NB4 (cell line): ENCODE results near the gene C6orf62.

Experiments used
- DNase-seq: peaks from one replicate; pipeline ENCODE4 v3.0.0; 2010; ENCODE audit warnings: low read depth
- H3K4me3 ChIP-seq: one replicate; pipeline ENCODE4 v1.5.1; 2011; ENCODE audit warnings: mild to moderate bottlenecking, low read depth, low read length, moderate library complexity
- CTCF ChIP-seq: IDR thresholded peaks from one replicate; pipeline ENCODE4 v1.5.1; 2012; ENCODE audit warnings: low read depth, low read length
- MAX ChIP-seq: IDR thresholded peaks from 2 replicates; pipeline ENCODE4 v1.6.1; 2011; ENCODE audit warnings: low read depth, low read length
- MYC ChIP-seq: IDR thresholded peaks from 2 replicates; pipeline ENCODE4 v1.6.1; 2011; ENCODE audit warnings: low read depth, low read length
- POLR2A ChIP-seq: IDR thresholded peaks from 2 replicates; pipeline ENCODE4 v1.6.1; 2011; ENCODE audit warnings: mild to moderate bottlenecking; ENCODE audit not compliant: insufficient read length; ENCODE audit errors: extremely low read depth

C6orf62 gene

DNA sequence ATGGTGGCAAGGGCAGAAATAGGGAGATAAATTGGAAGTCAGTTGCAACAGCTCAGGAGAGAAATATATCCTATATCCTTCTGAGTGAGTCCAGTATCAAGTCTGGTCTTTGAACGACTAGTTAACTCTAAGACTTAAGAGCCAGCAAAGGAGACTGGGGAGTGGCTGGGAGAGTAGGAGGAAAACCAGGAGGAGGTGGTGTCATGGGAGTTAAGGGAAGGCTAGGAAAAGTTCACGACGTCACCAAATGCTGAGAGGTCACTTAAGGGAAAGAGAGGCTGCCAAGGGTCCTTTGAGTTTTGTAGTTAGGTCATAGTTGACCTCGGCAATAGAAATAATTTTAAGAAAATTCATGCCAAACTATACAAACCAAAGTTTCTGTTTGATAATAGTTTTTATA, 27.0 kb downstream of the C6orf62 start:
- no peak overlapping the region for H3K4me3 ChIP-seq
- no peak for DNase-seq
- TF ChIP-seq CTCF (no peak), POLR2A (no peak), MYC (no peak), MAX (no peak)

GRCh38 chr6:24691550-24691949, 27.4 kb downstream of the C6orf62 start:
- DNase-seq: no peak
- TF ChIP-seq CTCF: no peak
- no peak for TF ChIP-seq MYC
- no peak for TF ChIP-seq POLR2A
- no peak for TF ChIP-seq MAX
- H3K4me3 ChIP-seq: no peak overlapping the region

DNA sequence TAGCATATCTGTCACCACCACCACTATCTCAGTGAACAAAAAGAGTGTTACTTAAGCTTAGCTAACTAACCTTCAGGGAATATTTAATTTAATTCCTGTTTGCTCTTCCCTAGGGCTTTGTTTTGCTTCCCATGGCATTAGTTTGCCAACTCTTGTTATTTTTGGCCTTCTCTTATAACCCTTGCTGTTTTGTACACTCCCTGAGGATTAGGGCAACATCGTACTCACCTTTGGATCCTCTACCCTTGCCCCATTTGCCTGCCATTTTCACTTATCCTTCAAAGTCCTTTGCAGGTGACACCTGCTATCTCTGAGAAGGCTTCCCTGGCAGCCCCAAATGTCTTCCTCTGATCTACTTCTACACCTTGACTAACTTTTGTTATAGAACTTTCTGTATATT, 28.4 kb downstream of the C6orf62 start:
- H3K4me3 ChIP-seq: no peak overlapping the region
- DNase-seq: no peak
- TF ChIP-seq MYC (no peak), POLR2A (no peak), CTCF (no peak), MAX (no peak)

GRCh38 chr6:24689964-24690363, 29.0 kb downstream of the C6orf62 start:
- DNase-seq: no peak
- no peak for TF ChIP-seq CTCF
- TF ChIP-seq MAX: no peak
- no peak for TF ChIP-seq MYC
- no peak for TF ChIP-seq POLR2A
- no peak overlapping the region for H3K4me3 ChIP-seq

DNA sequence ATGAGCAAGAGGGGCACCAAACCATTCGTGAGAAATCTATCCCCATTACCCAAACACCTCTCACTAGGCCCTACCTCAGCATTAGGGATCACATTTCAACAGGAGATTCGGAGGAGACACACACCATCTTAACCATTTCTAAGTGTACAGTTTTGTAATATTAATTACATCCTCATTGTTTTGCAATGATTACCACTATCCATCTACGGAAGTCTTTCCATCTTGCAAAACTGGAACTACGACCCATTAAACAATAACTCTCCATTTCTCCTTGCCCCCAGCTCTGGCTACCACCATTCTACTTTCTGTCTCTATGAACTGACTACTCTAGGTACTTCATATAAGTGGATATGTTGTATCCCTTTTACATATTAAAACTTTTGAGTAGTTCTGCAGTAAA, 32.0 kb downstream of the C6orf62 start:
- TF ChIP-seq CTCF (no peak), MAX (no peak), MYC (no peak), POLR2A (no peak)
- DNase-seq: no peak
- H3K4me3 ChIP-seq: no peak overlapping the region

GRCh38 chr6:24686408-24686807, 32.5 kb downstream of the C6orf62 start:
- DNase-seq: no peak
- no peak overlapping the region for H3K4me3 ChIP-seq
- TF ChIP-seq POLR2A: no peak
- no peak for TF ChIP-seq MAX
- TF ChIP-seq MYC: no peak
- TF ChIP-seq CTCF: no peak
